Fibroblast of the conjunctiva (primary cell): ENCODE data around the gene CCDC27.
"Not testable (repeated sequence)": the region's sequence is repeated elsewhere in the genome, so short reads cannot be mapped to it uniquely, and the experiment has no call there.

ENCODE experiments used
- DNase-seq: peaks from one replicate; pipeline ENCODE4 v3.0.0-alpha.2; 2010; ENCODE audit warnings: low read depth

Gene CCDC27

DNA sequence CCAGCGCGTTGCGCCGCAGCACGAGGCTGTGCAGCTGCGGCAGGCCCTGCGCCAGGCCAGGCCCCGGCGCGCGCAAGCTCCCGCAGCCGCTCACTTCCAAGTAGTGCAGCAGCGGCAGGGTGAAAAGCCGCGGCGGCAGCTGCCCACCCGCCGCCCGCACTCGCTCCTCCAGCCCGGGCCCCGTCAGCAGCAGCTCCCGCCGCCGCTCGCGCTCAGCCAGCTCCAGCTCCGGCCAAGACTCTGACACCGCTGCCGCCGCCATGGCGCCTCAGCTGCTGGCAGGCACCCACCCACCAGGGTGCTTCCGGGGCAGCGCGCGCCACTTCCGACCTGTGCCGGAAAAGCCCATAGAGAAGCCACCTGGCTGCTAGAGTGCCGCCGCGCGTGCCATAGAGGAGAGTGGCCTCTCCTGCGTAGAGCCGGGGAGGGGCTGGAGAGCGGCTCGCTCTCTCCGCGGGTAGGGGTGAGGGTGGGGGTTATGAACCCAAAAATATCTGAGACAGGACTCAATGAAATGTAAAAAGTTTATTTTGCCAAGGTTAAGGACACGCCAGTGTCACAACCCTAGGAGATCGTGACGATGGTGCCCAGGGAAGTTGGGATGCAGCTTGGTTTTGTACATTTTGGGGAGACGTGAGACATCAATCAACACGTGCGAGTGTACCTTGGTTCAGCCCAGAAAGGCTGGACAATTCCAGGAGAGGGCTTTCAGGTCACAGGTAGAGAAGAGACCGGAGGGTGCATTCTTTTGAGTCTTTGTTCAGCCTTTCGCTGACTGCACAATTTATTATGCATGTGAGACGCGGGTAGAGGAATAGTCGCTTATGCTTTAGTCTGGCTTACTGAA is 44.2 kb downstream of the CCDC27 start, which contains the start of gene LRRC47:
Gene LRRC47, minus strand, starts transcription at position 284 of the 847 bp plus-strand sequence. Its CDS starts 22 bp downstream, at position 262.
- DNase-seq = peak; percentile 76

- no peak for DNase-seq
Observed at GRCh38 chr1:3799976-3800685, 47.9 kb downstream of the CCDC27 start.

DNA sequence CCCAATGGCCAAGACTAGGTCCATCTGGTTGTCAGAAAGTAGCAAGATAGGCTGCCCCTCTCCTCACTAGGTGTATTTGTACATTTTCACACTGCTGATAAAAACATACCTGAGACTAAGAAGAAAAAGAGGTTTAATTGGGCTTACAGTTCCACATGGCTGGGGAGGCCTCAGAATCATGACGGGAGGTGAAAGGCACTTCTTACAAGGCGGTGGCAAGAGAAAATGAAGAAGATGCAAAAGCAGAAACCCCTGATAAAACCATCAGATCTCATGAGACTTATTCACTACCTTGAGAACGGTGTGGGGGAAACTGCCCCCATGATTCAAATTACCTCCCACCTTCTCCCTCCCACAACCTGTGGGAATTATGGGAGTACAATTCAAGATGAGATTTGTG is 48.5 kb downstream of the CCDC27 start:
- DNase-seq = not testable (repeated sequence)

- DNase-seq = no peak
Observed at GRCh38 chr1:3803905-3804626, 51.8 kb downstream of the CCDC27 start.

GRCh38 chr1:3804627-3804944 is 52.3 kb downstream of the CCDC27 start:
- DNase-seq = not testable (repeated sequence)

DNA sequence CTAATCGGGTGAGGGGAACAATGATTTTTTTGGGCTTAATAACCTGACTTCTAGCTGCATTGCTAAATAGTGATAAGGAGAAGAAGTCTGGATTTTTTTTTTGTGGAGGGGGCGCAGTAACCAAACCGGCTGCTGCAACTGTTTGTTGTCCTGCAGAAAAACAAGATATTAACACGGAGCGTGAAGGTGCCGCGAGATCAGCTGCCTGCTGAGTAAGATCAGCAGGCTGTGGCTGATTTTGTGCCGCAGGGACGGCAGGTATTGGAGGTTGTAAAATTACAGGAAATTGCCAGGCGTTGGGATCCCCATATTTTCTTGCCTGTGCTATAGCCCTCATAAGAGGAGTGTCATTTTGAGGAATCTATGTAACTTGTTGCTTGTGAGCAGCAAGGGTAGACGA is 52.8 kb downstream of the CCDC27 start:
- DNase-seq = no peak

GRCh38 chr1:3807769-3808168 is 55.5 kb downstream of the CCDC27 start:
- DNase-seq = no peak

GRCh38 chr1:3809680-3810079 is 57.4 kb downstream of the CCDC27 start:
- DNase-seq = no peak

DNA sequence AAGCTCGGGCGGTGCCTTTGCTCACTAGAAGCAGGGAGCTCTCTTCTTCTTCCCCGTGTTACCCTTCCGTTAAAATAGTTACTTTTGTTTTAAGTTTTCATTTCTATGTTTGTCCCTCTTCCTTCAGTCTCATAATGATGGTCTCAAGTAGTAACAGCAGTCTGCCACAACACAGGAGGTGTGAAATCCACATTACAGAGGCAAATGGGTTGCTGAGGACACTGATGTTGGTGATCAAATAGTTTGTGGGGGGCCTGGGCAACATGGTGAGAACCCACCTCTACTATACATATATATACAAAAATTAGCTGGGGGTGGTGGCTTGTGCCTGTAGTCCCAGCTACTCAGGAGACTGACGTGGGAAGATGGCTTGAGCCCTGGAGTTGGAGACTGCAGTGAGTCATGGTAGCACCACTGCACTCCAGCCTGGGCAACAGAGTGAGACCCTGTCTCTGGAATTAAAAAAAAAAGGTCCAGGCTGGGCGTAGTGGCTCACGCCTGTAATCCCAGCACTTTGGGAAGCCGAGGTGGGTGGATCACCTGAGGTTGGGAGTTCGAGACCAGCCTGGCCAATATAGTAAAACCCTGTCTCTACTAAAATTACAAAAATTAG is 58.0 kb downstream of the CCDC27 start:
- not testable (repeated sequence) for DNase-seq

DNA sequence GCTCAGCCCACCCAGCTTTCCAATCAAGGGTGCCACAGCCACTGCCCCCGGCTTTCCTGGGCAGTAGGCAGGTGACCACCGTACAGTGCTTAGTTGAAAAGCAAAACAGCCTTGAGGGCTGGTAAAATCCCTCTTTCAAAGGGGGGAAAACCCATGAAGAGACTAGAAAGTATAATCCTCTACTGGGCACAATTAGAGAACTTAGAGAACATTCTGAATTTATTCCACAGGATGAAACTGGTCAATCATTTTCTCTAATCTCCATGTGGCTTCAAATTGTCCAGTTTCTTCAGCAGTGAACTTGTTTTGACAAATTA is 59.3 kb downstream of the CCDC27 start:
- DNase-seq = no peak

DNA sequence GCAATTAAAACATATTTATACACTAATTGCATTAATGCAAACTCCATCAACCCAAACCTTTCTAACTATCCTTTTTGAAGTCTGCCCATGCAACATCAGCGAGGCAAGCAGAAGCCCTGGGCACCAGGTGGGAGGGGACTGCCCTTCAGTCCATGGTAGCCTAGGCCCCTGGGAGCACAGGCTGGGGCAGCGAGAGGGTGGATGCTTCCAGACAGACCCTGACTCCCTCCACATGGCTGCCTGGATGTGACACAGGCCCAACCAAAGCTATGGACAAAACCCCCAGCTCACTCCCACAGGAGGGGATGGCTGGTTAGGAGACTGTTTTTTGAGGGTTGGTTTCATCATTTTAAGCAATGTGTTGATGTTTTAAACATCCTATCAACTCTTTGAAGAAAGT is 61.8 kb downstream of the CCDC27 start:
- no peak for DNase-seq

GRCh38 chr1:3814771-3815561 is 62.7 kb downstream of the CCDC27 start:
- no peak for DNase-seq

DNA sequence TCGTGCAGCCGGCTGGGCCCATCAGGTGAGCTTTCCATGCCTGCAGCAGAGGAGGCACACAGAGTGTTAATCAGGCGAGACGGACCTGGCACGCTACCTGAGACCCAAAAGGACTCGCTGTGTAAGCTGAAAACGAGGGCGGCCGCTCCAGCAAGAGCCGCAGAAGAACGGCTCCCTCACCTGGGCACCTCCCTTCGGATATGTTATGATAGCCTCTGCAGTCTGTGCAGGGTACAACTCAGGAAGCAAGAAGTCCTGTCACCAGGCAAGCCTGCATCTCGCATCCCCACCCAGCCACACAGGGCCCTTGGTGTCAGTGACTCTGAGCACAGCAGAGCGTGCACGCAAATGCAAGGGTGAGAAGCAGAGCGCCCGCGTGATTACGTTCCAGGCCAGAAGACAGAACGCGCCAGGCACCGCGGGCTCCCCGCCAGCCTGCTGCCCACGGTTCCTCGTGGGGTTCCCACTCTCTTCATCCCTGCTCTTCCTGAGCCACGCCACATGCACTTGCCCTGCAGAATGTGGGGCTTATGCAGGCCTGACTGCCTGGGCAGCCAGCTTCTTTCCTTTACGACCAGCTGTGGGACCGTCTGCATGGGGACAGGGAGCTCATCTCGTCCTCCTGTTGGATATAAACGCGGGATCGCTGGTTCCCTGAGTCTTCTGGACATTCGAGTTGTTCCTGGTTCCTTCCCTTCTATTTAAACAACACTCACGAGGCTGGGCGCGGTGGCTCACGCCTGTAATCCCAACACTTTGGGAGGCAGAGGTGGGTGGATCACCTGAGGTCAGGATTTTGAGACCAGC is 64.3 kb downstream of the CCDC27 start:
- no peak for DNase-seq

GRCh38 chr1:3817138-3817740 is 65.0 kb downstream of the CCDC27 start:
- no peak for DNase-seq

DNA sequence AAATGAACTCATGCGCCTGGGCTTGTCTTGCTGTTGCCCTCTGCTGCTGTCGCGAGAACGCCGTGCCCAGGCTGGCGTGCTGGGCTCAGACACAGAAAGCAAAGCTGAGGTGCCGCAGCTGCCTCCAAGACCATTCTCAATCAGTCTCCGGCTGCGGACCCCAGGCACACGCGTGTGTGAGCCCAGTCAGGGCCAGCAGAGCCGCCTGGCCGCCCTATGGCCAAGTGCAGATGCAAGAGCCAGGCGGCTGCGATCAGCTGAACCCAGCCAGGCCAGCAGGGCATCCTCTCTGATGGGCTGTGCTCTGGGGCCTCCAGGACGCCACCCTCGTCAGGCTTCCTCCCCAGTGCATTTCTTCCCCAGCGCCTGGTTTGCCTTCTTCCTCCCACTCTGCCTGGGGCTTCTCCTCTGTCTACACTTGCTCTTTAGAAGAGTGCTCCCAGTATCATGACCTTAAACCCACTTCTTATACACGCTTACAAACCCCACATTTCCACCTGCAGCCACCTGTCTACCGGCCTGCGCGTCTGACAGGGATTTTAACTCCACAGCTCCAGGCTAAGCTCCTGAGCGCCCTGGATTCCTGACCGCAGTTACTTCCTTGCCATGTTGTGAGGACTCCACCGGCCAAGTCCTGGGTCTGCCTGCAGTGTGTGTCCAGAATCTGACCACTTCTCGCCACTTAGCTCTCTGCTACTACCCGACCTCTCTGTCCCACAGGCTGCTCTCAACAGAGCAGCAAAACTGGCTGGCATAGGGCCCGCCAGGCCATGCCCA is 65.8 kb downstream of the CCDC27 start:
- no peak for DNase-seq

DNA sequence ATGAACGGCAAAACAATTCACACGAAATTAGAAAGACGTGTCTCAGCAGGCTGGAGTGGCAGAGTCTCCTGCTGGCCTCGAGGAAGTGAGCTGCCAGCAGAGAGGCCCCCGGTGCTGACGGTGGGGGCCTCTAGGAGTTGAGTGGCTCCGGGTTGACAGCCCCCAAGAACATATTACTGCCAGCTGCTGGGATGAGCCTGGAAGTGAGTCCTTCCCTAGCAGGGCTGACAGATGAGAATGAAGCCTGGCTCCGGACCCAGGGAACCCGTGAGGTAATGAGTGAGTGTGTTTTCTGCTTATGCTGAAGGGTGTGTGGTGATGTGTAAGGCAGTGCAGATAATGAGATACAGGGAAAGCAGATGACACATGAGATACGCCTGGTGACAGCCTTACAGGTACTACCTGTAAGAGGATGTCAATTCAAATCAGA is 67.5 kb downstream of the CCDC27 start:
- no peak for DNase-seq

- DNase-seq = no peak
Observed at GRCh38 chr1:3820316-3820715, 68.1 kb downstream of the CCDC27 start.

GRCh38 chr1:3821004-3821403 is 68.8 kb downstream of the CCDC27 start:
- no peak for DNase-seq
